Measurements from ENCODE around the gene MIP. TPM values are rescaled to one million over a fixed set of nuclear protein-coding genes. Genes with fewer than 3 reads are reported as not detected.

The MIP gene
- total and polyA plus RNA-seq, 2 of the 4 experiments (the other 2 are of a cell fraction), result not detected

DNA sequence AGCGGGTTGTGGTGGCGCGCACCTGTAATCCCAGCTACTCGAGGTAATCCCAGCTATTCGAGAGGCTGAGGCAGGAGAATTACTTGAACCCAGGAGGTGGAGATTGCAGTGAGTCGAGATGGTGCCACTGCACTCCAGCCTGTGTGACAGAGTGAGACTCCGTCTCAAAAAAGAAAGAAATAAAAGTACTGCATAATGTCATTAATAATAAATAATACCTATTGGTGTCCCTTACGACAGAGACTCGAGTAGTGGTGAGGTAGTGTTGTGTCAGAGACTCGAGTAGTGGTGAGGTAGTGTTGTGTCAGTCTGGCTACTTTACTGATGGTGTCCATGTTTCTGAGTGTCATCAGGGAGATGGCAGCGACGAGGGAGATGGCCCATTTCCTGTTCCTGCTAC, 32.2 kb upstream of the MIP start:
- Histone ChIP-seq H2AK9ac (replicated peaks; ENCODE audit: low read depth, low read length, poor library complexity) (no peak overlapping the region), H4K5ac (ENCODE audit: low read depth, low read length) (no peak overlapping the region), H3K4ac (ENCODE audit: low read depth, low read length) (no peak overlapping the region), H4K20me1 (ENCODE audit: insufficient read depth, low read length) (no peaks in the 10 kb centered on the region), H3K4me1 (ENCODE audit: control insufficient read depth, insufficient read depth, low read length) (peaks cover 2% of the 10 kb centered on the region; the same call in 1 of the 2 replicates), H4K8ac (ENCODE audit: low read depth in 2 of 2, low read length in 2 of 2) (no peak overlapping the region), H3K4me3 (ENCODE audit: insufficient read depth, low read depth, low read length) (no peak overlapping the region), H3K9me3 (ENCODE audit: control insufficient read depth, insufficient read depth, low read length) (0 out of 2 replicates have a peak, but pooled peaks cover 2% of the 10 kb centered on the region), H3K27me3 (ENCODE audit: control insufficient read depth, insufficient read depth, low read length) (peaks cover 30% of the 10 kb centered on the region), H3K9me1 (ENCODE audit: insufficient read depth, low read length) (0 out of 2 replicates have a peak, but pooled peaks cover 2% of the 10 kb centered on the region), H2AK5ac (ENCODE audit: low read depth, low read length) (no peak overlapping the region), H2BK15ac (ENCODE audit: low read depth, low read length) (no peak overlapping the region), H2BK5ac (ENCODE audit: low read depth, low read length, poor library complexity, severe bottlenecking) (no peak overlapping the region), H3K23ac (ENCODE audit: low read depth, low read length) (no peak overlapping the region), H2AFZ (replicated peaks; ENCODE audit: low read length, poor library complexity) (no peak overlapping the region), H3K56ac (ENCODE audit: extremely low read depth, insufficient read depth, low read length) (no peak overlapping the region), H3K14ac (replicated peaks; ENCODE audit: low read depth, low read length) (no peak overlapping the region), H2BK120ac (ENCODE audit: low read depth, low read length) (no peak overlapping the region), H3K4me2 (ENCODE audit: low read depth, low read length) (no peak overlapping the region), H3K27ac (ENCODE audit: insufficient read depth, low read length) (no peak overlapping the region), H4K91ac (ENCODE audit: insufficient read depth, low read depth, low read length) (no peak overlapping the region), H2BK20ac (ENCODE audit: low read depth, low read length) (no peak overlapping the region), H3K9ac (ENCODE audit: low read depth, low read length) (no peak overlapping the region), H3K36me3 (ENCODE audit: control insufficient read depth, insufficient read depth, low read length) (no peaks in the 10 kb centered on the region), H3K79me1 (ENCODE audit: low read depth in 1 of 2, low read length in 2 of 2) (no peaks in the 10 kb centered on the region), H3K18ac (ENCODE audit: low read depth, low read length) (no peak overlapping the region)
- BruUV-seq (replicated peaks), result no TSS peak
- DNase-seq (no peak), ATAC-seq (ENCODE audit: low read depth) (no peak)
- CTCF ChIA-PET, result no interaction called here
- intact Hi-C loops (cut with micrococcal nuclease), result no loop called here
- in situ Hi-C loops (cut with MboI; ENCODE audit: low sequenced_read_pairs), result no loop called here
- 49% methylated on average over 4 of the region's 12 CpGs; no CpG with 5 or more reads in 1 of the 2 experiments for WGBS, 2 experiments (ENCODE audit: extremely low coverage in 2 of 2, insufficient read length in 1 of 2)
- POLR2A ChIA-PET (ENCODE audit: unreplicated experiment), result no interaction called here
- dilution Hi-C loops (cut with HindIII; ENCODE audit: low sequenced_read_pairs, unreplicated experiment), result no loop called here
- TF ChIP-seq RFX5 (IDR thresholded peaks at IDR 0.05; ENCODE audit: low read depth, low read length) (no peak), FOS (IDR thresholded peaks at IDR 0.05; ENCODE audit: low read depth, low read length) (no peak), CHD1 (IDR thresholded peaks at IDR 0.05; ENCODE audit: low read depth, low read length) (no peak), MAZ (IDR thresholded peaks at IDR 0.05; ENCODE audit: borderline replicate concordance, low read depth, low read length) (no peak), POLR2A (IDR thresholded peaks at IDR 0.05; ENCODE audit: low read depth, low read length) (no peak), CEBPB (IDR thresholded peaks at IDR 0.05; ENCODE audit: low read depth, low read length) (no peak), MAFK (IDR thresholded peaks at IDR 0.05; ENCODE audit: low read depth, low read length) (no peak), NFE2L2 (IDR thresholded peaks at IDR 0.05; ENCODE audit: low read depth, low read length) (no peak)
- TF ChIP-seq, protein P1, sequence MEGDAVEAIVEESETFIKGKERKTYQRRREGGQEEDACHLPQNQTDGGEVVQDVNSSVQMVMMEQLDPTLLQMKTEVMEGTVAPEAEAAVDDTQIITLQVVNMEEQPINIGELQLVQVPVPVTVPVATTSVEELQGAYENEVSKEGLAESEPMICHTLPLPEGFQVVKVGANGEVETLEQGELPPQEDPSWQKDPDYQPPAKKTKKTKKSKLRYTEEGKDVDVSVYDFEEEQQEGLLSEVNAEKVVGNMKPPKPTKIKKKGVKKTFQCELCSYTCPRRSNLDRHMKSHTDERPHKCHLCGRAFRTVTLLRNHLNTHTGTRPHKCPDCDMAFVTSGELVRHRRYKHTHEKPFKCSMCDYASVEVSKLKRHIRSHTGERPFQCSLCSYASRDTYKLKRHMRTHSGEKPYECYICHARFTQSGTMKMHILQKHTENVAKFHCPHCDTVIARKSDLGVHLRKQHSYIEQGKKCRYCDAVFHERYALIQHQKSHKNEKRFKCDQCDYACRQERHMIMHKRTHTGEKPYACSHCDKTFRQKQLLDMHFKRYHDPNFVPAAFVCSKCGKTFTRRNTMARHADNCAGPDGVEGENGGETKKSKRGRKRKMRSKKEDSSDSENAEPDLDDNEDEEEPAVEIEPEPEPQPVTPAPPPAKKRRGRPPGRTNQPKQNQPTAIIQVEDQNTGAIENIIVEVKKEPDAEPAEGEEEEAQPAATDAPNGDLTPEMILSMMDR (conservative IDR thresholded peaks at IDR 0.05; ENCODE audit: low read depth, low read length), result no peak
- TF ChIP-seq, protein P2, sequence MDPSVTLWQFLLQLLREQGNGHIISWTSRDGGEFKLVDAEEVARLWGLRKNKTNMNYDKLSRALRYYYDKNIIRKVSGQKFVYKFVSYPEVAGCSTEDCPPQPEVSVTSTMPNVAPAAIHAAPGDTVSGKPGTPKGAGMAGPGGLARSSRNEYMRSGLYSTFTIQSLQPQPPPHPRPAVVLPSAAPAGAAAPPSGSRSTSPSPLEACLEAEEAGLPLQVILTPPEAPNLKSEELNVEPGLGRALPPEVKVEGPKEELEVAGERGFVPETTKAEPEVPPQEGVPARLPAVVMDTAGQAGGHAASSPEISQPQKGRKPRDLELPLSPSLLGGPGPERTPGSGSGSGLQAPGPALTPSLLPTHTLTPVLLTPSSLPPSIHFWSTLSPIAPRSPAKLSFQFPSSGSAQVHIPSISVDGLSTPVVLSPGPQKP (IDR thresholded peaks at IDR 0.05; ENCODE audit: borderline replicate concordance, low read depth, low read length), result no peak
